ENCODE measurements around the gene MYRF.
A peak's percentile ranks its signal among the peaks of the same experiment; 100 is the strongest.

Gene MYRF

DNA sequence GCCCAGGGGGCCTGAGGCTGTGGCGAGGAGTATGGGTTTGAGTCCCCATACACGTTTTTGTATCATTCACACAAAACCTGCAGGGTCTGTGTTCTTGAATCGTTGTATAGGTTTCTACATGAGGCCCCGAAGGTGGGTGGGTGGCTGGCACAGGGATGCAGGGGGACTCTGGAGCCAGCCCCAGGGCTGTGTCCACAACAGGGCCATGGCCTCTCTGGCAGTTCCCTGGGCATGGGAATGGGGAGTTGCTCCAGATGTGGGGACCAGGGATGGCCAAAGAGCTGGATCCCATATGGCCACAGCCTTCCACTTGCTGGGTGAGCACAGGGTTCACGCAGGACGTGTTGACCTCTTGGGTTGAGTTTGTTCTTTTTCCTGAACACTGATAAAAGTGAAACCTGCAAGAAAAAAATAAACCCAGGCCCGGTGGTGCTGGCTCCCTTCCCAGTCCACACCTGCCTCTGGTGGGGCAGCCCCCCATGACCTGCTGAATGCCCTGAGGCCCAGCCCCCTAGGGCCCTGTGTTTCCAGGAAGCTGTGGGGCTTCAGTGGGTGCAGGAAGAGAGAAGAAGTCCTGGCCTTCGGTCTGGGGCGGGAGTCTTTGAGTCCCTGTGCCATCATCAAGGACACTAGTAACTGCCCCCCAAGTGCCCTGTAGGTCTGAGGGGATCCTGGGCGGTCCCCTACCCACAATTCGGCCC is 16.1 kb downstream of the MYRF start:
- in situ Hi-C loops (cut with HindIII; ENCODE audit: low sequenced_read_pairs): no loop called here
- TF ChIP-seq, protein P1, sequence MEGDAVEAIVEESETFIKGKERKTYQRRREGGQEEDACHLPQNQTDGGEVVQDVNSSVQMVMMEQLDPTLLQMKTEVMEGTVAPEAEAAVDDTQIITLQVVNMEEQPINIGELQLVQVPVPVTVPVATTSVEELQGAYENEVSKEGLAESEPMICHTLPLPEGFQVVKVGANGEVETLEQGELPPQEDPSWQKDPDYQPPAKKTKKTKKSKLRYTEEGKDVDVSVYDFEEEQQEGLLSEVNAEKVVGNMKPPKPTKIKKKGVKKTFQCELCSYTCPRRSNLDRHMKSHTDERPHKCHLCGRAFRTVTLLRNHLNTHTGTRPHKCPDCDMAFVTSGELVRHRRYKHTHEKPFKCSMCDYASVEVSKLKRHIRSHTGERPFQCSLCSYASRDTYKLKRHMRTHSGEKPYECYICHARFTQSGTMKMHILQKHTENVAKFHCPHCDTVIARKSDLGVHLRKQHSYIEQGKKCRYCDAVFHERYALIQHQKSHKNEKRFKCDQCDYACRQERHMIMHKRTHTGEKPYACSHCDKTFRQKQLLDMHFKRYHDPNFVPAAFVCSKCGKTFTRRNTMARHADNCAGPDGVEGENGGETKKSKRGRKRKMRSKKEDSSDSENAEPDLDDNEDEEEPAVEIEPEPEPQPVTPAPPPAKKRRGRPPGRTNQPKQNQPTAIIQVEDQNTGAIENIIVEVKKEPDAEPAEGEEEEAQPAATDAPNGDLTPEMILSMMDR (IDR thresholded peaks at IDR 0.05; ENCODE audit: low read depth, low read length): no peak
- no peak overlapping the region for H3K4me3 ChIP-seq (ENCODE audit: low read depth, low read length)
- no peak for DNase-seq (ENCODE audit: low read depth, low spot score)

DNA sequence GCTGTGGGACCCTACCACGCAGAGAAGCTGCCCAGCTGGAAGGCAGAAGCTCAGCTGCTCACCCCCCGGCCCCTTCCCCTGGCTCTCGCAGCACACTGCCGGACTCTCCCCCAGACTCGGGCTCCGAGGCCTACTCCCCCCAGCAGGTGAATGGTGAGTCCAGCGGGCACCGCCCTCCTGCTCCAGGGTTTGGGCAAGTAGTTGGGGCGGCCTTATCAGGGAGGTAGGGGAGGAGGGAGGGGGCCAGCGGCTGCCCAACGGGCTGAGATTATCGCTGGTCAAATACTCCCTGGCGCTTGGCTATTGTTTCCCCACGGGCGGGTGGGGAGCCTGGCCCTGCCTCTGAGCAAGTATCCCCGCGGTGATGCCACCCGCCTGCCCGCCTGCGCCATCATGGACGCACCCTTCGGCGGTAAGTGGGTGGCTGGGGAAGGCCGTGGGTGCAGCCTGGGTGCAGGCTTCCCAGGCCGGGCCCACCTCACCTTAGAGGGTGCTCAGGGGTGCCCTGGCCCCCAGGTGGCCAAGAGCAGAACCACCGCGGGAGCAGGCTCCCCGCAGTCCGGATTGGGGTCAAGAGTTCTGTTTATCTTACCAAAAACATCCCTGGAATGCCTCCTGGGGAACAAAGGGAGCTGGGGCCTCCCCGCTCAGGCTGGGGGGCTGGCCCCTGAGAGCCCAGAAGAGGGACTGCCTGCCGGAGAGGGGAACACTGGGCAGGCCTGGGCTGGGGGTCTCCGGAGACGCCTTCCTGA is 16.9 kb downstream of the MYRF start:
- H3K4me3 ChIP-seq (ENCODE audit: low read depth, low read length): no peak overlapping the region
- peak; percentile 32 for DNase-seq (ENCODE audit: low read depth, low spot score)
- TF ChIP-seq, protein P1 (IDR thresholded peaks at IDR 0.05; ENCODE audit: low read depth, low read length): peak; percentile 33
- in situ Hi-C loops (cut with HindIII; ENCODE audit: low sequenced_read_pairs): no loop called here

DNA sequence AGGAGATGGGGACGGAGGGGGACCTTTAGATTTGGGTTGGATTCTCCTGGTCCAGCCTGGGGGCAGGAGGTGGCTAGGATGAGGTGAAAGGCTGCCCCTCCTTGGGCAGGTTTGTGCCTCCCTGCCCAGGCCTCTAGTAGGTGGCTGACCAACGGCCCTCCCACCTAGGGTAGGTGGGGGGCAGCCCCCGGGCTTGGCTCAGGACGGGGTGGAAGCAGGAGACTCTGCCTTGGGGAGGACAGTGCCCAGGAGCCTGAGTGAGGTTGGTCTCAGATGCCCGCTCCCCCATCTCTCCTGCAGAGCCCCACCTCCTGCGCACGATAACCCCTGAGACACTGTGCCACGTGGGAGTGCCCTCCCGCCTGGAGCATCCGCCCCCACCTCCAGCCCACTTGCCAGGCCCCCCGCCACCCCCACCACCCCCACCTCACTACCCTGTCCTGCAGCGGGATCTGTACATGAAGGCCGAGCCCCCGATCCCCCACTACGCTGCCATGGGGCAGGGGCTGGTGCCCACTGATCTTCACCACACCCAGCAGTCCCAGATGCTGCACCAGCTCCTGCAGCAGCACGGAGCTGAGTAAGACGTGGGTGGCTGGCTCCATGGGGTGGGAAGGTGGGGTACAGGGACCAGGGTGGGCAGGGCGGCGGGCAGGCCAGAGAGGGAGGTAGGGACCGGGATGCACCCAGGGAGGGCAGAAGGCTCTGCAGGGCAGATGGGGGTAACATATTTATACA is 17.7 kb downstream of the MYRF start:
- TF ChIP-seq, protein P1 (IDR thresholded peaks at IDR 0.05; ENCODE audit: low read depth, low read length): no peak
- no peak overlapping the region for H3K4me3 ChIP-seq (ENCODE audit: low read depth, low read length)
- in situ Hi-C loops (cut with HindIII; ENCODE audit: low sequenced_read_pairs): no loop called here
- no peak for DNase-seq (ENCODE audit: low read depth, low spot score)

DNA sequence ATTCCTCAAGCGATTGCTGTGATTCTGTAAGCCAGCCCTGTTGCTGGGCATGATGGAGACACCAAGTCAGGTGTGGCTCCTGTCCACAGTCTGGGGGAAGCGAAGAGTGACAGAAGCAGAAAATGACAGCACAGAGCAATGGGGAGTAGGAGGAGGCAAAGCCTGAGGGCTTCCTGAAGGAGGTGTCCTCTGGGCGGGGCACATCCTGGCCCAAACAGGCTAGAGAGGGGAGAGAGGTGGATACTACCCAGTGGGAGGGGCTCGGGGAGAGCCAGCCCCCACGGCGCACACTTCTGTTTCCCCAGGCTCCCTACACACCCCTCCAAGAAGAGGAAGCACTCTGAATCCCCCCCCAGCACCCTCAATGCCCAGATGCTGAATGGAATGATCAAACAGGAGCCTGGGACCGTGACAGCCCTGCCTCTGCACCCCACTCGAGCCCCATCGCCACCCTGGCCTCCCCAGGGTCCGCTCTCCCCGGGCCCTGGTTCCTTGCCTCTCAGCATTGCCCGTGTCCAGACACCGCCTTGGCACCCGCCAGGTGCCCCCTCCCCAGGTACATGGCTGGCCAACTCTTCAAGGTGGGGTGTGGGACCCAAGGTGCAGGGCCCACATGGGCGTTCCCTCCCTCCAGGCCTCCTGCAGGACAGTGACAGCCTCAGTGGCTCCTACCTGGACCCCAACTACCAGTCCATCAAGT is 18.9 kb downstream of the MYRF start:
- DNase-seq (ENCODE audit: low read depth, low spot score): no peak
- in situ Hi-C loops (cut with HindIII; ENCODE audit: low sequenced_read_pairs): no loop called here
- TF ChIP-seq, protein P1 (IDR thresholded peaks at IDR 0.05; ENCODE audit: low read depth, low read length): no peak
- H3K4me3 ChIP-seq (ENCODE audit: low read depth, low read length): no peak overlapping the region

DNA sequence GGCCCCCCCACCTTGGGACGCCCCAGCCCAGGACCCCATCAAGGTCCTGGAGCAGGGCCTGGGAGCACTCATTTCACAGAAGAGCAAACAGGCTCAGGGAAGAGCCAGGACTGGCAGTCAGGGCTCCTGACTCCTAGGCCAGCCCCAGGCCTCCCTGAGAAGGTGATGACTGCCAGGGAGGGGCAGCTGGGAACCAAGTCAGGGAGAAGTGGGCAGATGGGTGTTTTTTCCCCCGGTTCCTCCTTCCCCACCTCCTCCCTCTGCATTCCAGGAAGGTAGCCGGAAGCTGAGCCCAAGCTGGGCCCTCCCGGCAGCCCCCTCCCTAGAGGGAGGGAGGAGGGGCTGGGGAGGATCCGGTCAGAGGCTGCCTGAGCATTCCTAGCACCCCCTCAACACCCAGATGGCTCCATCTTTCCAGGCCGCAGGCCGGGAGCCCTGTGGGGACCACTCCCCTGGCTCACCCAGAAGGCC is 19.6 kb downstream of the MYRF start:
- in situ Hi-C loops (cut with HindIII; ENCODE audit: low sequenced_read_pairs): no loop called here
- H3K4me3 ChIP-seq (ENCODE audit: low read depth, low read length): no peak overlapping the region
- no peak for DNase-seq (ENCODE audit: low read depth, low spot score)
- TF ChIP-seq, protein P1 (IDR thresholded peaks at IDR 0.05; ENCODE audit: low read depth, low read length): no peak

DNA sequence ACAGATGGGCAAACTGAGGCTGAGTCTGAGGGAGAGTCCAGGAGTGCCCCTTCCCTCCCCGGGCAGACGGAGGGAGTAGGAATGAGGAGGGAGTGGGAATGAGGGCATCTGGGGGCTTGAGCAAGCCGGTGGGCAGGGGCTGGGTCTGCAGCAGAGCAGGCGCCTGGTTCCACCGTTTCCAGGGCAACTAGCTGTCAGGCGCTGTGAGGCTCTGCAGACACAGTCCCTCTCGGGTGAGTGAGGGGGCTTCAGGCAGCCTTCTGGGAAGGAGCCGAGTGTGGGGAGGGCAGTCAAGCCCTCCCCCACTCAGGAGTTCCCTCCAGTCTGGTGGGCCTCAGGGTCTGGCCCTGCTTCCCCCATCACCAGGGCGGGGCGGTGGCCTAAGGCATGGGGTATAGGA is 20.9 kb downstream of the MYRF start:
- in situ Hi-C loops (cut with HindIII; ENCODE audit: low sequenced_read_pairs): no loop called here

More for the DNA sequence above, 20.9 kb downstream of the MYRF start:
- TF ChIP-seq, protein P1 (IDR thresholded peaks at IDR 0.05; ENCODE audit: low read depth, low read length): no peak
- no peak overlapping the region for H3K4me3 ChIP-seq (ENCODE audit: low read depth, low read length)
- DNase-seq (ENCODE audit: low read depth, low spot score): no peak

Data from astrocyte of the spinal cord (primary cell).